Chondrocyte (in vitro differentiated cells): ENCODE measurements around the gene PAFAH1B1. TPM values are rescaled to one million over a fixed set of nuclear protein-coding genes. Genes with fewer than 3 reads are reported as not detected.
"Not testable (repeated sequence)": the region's sequence is repeated elsewhere in the genome, so short reads cannot be mapped to it uniquely, and the experiment has no call there.

Source experiments
- DNase-seq: peaks from one replicate; pipeline ENCODE4 v3.0.0; 2021; ENCODE audit warnings: mixed read lengths, low spot score
- H3K27ac Mint-ChIP-seq: one replicate; pipeline ENCODE4 v1.8.0; 2021; ENCODE audit warnings: mild to moderate bottlenecking, moderate library complexity, mixed read lengths; ENCODE audit not compliant: unreplicated experiment
- H3K27me3 Mint-ChIP-seq: 2 replicates; pipeline ENCODE4 v1.8.0; 2021; ENCODE audit warnings: low read depth, mixed read lengths
- H3K36me3 Mint-ChIP-seq: 2 replicates; pipeline ENCODE4 v1.8.0; 2021; ENCODE audit warnings: low read depth, mixed read lengths
- H3K4me1 Mint-ChIP-seq: 2 replicates; pipeline ENCODE4 v1.8.0; 2021; ENCODE audit warnings: low read depth, mild to moderate bottlenecking, mixed read lengths
- H3K4me3 Mint-ChIP-seq: one replicate; pipeline ENCODE4 v1.8.0; 2021; ENCODE audit warnings: mild to moderate bottlenecking, moderate library complexity, mixed read lengths; ENCODE audit not compliant: unreplicated experiment
- H3K9me3 Mint-ChIP-seq: 2 replicates; pipeline ENCODE4 v1.8.0; 2021; ENCODE audit warnings: low read depth, mixed read lengths
- CTCF ChIP-seq: fragments of 200-600 bp; sonication (generic); IDR thresholded peaks from 2 replicates; pipeline ENCODE4 v1.5.0; 2021; ENCODE audit warnings: antibody characterized with exemption, mild to moderate bottlenecking, moderate library complexity
- long read RNA-seq: library from polyadenylated mRNA; stranded (forward); transcript quantifications from one replicate; pipeline ENCODE4 v2.0.0, GENCODE V29; 2021
- total RNA-seq: library from RNA; stranded (reverse); gene quantifications from 3 replicates; pipeline ENCODE4 v1.2.1, GENCODE V29; 2021

The PAFAH1B1 gene
- 150 to 151 TPM (median 151 TPM) in 3 replicates for total RNA-seq
- long read RNA-seq, full-length matches to known transcripts, result 34 of 58 reads
- long read RNA-seq, partial matches to known transcripts, result 3 of 58 reads
- long read RNA-seq, other reads (novel, unspliced or antisense), result 21 of 58 reads

- Mint-ChIP-seq H3K36me3 (no peaks in the 10 kb centered on the region), H3K4me3 (peak within 1 kb of the TSS; percentile 93), H3K27me3 (peaks cover 4% of the 10 kb centered on the region), H3K4me1 (peaks cover 30% of the 10 kb centered on the region), H3K9me3 (no peaks in the 10 kb centered on the region), H3K27ac (peak within 1 kb of the TSS; percentile 99)
- TF ChIP-seq CTCF, result peak; percentile 59
- DNase-seq, result peak; percentile 96
These were observed at the start of gene PAFAH1B1 for GRCh38 chr17:2592971-2593820. TSS of gene PAFAH1B1 (plus strand) at chr17:2593654. CDS start at chr17:2638289, 44,635 bp downstream.

GRCh38 chr17:2545393-2545792, 48.1 kb upstream of the PAFAH1B1 start:
- TF ChIP-seq CTCF, result no peak
- Mint-ChIP-seq H3K4me1 (peaks cover 3% of the 10 kb centered on the region), H3K36me3 (no peaks in the 10 kb centered on the region), H3K27me3 (no peaks in the 10 kb centered on the region), H3K9me3 (no peaks in the 10 kb centered on the region), H3K4me3 (no peak overlapping the region), H3K27ac (no peak overlapping the region)
- DNase-seq, result no peak

- Mint-ChIP-seq H3K27me3 (peaks cover 8% of the 10 kb centered on the region), H3K4me3 (no peak overlapping the region), H3K36me3 (peaks cover 1% of the 10 kb centered on the region), H3K27ac (no peak overlapping the region), H3K4me1 (peaks cover 3% of the 10 kb centered on the region), H3K9me3 (no peaks in the 10 kb centered on the region)
- no peak for DNase-seq
- TF ChIP-seq CTCF, result no peak
These were observed 46.3 kb upstream of the PAFAH1B1 start for GRCh38 chr17:2547176-2547575.

- H3K9me3 Mint-ChIP-seq, H3K4me1 Mint-ChIP-seq, H3K36me3 Mint-ChIP-seq, H3K27ac Mint-ChIP-seq, H3K4me3 Mint-ChIP-seq, DNase-seq: not testable (repeated sequence)
- H3K27me3 Mint-ChIP-seq, result peaks cover 12% of the 10 kb centered on the region
These were observed 45.4 kb upstream of the PAFAH1B1 start for GRCh38 chr17:2548026-2548425.

GRCh38 chr17:2549392-2550211, 43.9 kb upstream of the PAFAH1B1 start:
- peaks cover 1% of the 10 kb centered on the region for H3K36me3 Mint-ChIP-seq
- H3K27me3 Mint-ChIP-seq, result peaks cover 12% of the 10 kb centered on the region
- H3K27ac Mint-ChIP-seq, result no peak overlapping the region
- DNase-seq, result no peak
- H3K9me3 Mint-ChIP-seq, result no peaks in the 10 kb centered on the region
- H3K4me1 Mint-ChIP-seq, result peaks cover 3% of the 10 kb centered on the region
- no peak overlapping the region for H3K4me3 Mint-ChIP-seq
- no peak for TF ChIP-seq CTCF
